ENCODE measurements around the gene EGLN3.

Gene EGLN3

DNA sequence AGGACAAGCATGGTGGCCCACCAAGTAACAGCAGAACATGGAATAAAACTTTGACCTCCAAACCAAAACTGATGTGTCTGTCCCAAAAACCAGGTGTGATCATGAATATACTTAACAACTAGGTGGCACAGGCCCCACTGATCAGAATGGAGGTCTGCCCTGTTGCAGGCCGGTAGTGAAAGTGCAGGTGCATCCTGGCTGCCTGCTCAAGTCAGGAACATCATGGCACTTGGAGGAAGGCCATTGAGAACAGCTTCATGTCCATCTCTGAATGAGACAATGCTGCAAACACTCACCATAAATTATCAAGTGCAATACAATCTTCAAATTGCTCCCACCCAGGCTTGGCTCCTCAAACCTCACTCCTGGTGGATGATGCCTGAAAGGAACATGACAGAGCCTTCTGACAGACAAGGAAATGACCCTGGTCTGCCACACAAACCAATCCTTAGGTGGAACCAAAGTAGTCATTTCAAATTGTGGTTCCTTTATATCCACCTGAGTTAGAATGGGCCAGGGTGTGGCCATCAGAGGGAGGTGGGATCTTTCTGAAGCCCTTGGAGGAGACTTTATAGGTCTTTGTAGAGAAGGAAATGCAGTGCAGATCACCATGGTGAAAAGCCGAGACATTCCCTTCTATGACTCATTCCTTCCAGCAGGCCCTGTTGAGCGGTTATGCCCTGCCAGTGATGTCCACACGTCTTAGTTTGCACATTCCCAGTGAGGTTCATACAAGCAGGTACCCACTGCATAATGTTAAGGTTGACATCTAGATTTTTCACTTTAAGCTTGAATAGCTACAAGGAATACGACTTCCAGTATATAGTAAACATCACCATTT, 36.0 kb downstream of the EGLN3 start:
- DNase-seq (ENCODE audit: low read depth in 3 of 3), result no peak

GRCh38 chr14:33911046-33911445, 39.8 kb downstream of the EGLN3 start:
- no peak for DNase-seq (ENCODE audit: low read depth in 3 of 3)

GRCh38 chr14:33910435-33910834, 40.4 kb downstream of the EGLN3 start:
- DNase-seq (ENCODE audit: low read depth in 3 of 3), result no peak

GRCh38 chr14:33909380-33910084, 41.3 kb downstream of the EGLN3 start:
- no peak for DNase-seq (ENCODE audit: low read depth in 3 of 3)

DNA sequence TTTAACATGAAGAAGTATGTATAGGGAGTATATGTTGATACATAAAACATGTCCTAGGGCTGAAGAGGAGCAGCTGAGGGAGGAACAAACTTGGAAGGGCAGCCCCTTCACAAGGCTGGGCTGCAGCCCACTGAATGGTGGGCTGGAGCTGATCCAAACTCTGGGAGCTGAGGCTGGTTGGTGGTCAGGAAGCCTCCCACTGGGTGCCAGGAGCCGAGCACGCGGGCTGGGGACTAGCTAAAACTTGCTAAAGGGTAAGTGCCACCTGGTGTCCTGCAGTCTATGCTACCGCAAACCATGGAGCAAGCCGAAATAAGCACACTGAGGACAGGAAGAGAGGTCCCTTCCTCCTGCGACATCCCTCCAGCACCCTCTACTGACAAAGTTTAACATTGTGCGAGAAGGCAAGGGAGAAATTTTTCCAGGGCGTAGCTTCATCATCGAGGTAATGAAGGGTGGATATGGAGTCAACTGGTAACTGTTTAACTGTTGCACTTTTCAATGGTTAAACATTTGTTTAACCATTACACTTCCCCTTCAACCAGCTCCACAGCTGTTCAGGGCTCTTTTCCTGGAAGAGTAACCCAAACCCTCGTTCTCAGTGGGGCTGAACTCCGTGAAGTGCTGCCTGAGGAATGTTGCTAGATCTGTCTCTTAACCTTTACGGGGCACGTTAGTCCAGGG, 42.2 kb downstream of the EGLN3 start:
- no peak for DNase-seq (ENCODE audit: low read depth in 3 of 3)

DNA sequence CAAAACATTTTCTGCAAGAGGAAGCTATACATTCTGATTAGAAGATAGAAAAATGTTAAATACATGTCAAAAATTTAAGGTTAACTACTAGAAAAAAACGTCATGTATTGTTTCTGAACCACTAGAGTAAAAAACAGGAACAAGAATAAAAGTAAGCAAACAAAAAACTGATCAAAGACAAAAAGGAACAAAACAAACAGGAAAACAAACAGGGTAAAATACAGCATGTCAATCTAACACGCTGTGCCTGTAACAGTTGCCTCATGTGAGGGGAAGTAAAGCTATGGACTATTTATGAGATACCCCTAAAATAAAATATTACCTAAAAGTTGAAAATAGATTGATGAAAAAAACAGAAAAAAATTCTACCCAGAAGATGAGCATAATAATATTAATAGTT, 43.9 kb downstream of the EGLN3 start:
- no peak for DNase-seq (ENCODE audit: low read depth in 3 of 3)

GRCh38 chr14:33904609-33905008, 46.3 kb downstream of the EGLN3 start:
- no peak for DNase-seq (ENCODE audit: low read depth in 3 of 3)

- DNase-seq (ENCODE audit: low read depth in 3 of 3), result no peak
Measured at GRCh38 chr14:33903369-33903768, 47.5 kb downstream of the EGLN3 start.

DNA sequence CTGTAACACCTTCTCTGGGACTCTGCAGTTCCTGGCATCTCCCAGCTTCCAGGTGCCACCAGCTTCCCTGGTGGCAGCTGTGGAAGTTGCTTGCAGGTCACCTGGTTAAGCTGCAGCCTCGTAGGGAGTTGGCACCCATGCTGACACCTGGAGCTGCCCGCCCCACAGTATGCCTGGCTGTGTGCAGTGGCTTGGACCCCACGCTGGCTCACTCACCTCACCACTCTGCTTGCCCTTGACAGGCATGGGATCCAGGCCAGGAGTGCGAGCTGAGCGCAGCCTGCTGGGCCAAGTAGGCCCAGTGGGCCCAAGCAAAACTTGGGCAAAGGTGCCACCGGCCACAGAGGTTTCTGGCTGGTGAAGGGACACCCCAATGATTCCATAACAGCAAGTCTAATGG, 48.5 kb downstream of the EGLN3 start:
- no peak for DNase-seq (ENCODE audit: low read depth in 3 of 3)

DNA sequence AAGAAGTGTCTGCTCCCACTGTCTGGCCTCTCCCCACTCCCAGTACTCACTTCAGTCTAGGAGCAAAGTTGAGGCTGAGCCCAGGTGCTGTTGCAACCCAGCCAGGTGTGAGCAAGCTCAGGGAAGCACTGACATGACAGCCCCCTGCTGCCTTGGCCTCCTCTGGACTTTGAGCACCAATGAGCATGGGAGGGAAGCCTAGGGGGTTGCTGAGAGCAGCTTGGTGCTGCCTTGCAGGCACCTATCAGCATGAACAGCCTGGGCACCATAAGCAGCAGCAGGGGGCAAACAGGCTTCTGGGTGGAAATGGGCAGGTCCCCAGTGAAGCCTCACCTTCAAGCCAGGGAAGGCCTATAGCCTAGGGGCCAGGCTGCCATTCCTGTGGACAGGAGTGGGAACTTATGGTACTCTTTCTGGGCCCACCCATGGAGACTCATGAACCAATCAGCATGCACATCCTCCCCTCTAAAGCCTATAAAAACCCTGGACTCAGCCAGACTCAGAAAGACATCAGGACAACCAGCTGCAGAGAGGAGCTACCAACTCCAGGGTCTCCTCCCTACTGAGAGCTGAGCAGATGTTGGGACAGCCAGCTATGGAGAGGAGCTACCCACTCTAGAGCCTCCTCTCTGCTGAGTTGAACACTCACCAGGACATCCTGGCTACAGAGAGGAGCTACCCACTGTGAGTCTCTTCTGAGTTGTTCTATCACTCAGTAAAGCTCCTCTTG, 49.3 kb downstream of the EGLN3 start:
- DNase-seq (ENCODE audit: low read depth in 3 of 3), result no peak

- DNase-seq (ENCODE audit: low read depth in 3 of 3), result no peak
Measured at GRCh38 chr14:33900706-33901105, 50.2 kb downstream of the EGLN3 start.

DNA sequence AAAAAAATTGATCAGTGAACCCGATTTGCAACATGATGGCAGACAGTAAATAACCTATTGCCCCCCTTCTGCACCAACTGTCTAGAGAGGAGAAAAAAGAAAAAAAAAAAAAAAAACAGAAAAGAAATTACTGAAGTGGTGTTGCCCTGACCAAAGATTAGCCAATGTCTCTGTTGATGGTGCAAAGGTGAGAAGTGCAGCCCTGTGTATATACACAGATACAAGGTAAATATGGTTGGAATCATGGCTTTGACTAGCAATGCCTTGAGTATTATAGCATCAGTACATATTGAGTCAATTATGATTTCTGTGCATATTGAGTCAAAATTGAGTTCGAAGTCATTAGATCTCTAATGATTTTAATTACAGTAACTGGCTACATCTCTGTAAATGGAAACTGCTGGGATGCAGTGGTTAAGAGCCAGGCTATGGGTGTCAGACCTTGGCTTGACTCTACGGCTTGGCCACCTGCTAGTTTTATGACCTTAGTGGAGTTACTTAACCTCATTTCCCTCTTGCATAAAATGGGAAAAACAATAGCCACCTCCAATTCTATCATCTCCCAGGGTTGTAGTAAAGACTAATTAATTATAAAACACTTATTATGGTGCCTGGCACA, 51.0 kb downstream of the EGLN3 start:
- DNase-seq (ENCODE audit: low read depth in 3 of 3), result no peak

DNA sequence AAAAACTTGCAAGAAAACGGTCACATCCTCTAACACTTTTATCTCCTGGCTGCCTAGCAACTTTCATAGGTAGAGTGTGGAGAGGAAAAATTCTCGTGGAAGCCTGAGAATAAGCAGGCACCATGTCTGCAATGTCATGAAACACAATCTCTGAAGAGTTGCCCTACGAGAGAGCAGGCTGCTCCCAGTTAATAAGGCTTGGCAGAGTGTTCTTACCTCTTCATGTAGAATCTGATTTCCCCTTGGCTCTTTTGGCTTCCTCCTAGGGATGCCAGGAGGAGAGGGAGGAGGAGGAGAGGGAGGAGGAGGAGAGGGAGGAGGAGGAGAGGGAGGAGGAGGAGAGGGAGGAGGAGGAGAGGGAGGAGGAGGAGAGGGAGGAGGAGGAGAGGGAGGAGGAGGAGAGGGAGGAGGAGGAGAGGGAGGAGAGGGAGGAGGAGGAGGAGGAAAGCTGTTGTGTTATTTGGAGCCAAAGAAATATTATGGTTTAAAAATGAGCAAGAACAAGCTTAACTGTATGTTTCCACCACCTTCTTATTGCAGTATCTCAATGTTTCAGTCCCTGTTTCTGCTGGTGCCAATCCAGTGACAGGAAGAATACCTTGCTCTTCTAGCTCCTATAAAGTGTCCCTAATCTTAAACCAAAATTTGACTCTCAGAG, 52.9 kb downstream of the EGLN3 start:
- DNase-seq (ENCODE audit: low read depth in 3 of 3), result no peak

DNA sequence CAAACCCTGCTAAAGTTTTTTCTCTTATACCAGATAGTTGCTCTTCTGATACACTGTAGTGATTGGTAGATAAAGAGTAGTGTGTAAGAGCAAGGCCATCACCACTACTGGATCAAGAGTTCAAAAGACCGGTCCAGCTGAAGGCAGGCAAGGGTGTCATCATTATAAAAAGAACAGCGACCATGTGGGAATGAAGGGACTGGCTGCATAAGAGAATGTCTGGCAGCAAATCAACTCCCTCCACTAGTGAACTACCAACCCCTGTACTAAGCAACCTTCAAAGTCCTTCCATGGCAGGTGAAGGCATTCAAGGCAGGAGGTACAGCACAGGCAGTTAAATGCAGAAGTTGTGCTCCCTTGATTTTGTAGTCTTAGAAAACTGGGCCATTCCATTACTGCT, 53.5 kb downstream of the EGLN3 start:
- DNase-seq (ENCODE audit: low read depth in 3 of 3), result no peak

GRCh38 chr14:33894339-33894738, 56.5 kb downstream of the EGLN3 start:
- no peak for DNase-seq (ENCODE audit: low read depth in 3 of 3)

DNA sequence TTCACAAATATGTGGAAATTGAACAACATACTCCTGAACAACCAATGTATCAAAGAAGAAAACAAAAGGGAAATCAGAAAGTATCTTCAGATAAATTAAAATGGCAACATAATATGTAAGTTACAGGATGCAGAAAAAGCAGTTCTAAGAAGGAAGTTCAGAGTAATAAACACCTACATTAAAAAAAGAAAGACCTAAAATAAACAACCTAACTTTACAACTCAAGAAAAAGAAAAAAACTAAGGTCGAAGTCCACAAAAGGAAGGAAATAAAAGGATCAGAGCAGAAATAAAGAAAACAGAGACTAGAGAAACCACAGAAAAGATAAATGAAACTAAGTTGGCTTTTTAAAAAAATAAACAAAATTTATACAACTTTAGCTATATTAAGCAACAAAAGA, 59.2 kb downstream of the EGLN3 start:
- DNase-seq (ENCODE audit: low read depth in 3 of 3), result no peak

- no peak for DNase-seq (ENCODE audit: low read depth in 3 of 3)
Measured at GRCh38 chr14:33884916-33885315, 66.0 kb downstream of the EGLN3 start.

DNA sequence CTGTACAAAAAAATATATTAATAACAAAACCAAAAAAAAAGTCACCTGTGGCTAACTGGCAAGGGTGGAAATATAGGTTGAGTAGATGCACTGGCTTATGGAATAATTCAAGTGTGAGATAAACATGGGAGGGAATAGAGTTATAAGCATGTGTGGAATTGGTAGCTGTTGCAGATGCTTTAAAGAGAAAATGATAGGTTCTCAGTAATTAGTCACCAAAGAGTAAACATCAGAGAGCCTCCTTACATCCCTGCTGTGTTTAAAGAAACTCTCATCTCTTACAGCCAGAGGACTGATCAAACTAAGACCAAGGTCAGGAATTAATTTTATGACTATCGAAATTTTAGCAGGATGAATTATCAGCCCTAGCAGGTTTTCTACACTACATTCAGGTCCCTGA, 70.5 kb downstream of the EGLN3 start:
- DNase-seq (ENCODE audit: low read depth in 3 of 3), result no peak

- DNase-seq (ENCODE audit: low read depth in 3 of 3), result no peak
Measured at GRCh38 chr14:33879684-33880286, 71.1 kb downstream of the EGLN3 start.

DNA sequence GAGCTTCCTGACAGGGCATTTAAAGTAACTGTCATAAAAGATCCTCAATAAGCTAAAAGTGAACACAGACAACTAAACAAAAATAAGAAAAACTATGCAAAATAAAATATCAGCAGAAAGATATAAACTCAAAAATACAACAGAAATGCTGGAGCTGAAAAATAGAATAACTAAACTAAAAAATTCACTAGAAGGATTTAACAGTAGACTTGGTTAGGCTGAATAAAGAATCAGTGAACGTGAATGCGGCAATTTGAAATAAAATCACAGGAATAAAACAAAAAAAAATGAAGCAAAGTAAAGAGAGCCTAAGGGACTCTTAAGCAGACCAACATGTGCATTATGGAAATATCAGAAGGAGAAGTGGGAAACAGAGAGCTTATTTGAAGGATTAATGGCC, 74.6 kb downstream of the EGLN3 start:
- no peak for DNase-seq (ENCODE audit: low read depth in 3 of 3)

Measured in stimulated activated CD4-positive, alpha-beta T cell treated with anti-CD3 and anti-CD28 coated beads, TNF-alpha, amount 100 ng/mL, for 24 hours (primary cell).